ENCODE results near the gene PIK3R1. TPM values are rescaled to one million over a fixed set of nuclear protein-coding genes. Genes with fewer than 3 reads are reported as not detected.

PIK3R1 gene
- total RNA-seq, 1 experiment from 2014 or later: 11.3 TPM

GRCh38 chr5:68298479-68298878 is 82.9 kb downstream of the PIK3R1 start:
- Mint-ChIP-seq H3K4me3 (no peak overlapping the region), H3K27ac (no peak overlapping the region), H3K27me3 (ENCODE audit: low read depth) (no peaks in the 10 kb centered on the region), H3K36me3 (ENCODE audit: insufficient read depth in 1 of 3, low read depth in 3 of 3) (peaks cover 22 to 38% (median 31%) of the 10 kb centered on the region in 3 experiments), H3K4me1 (peaks cover 8 to 12% of the 10 kb centered on the region in 2 experiments), H3K9me3 (no peaks in the 10 kb centered on the region)
- Histone ChIP-seq H2AK5ac (ENCODE audit: insufficient read length, low read length) (no peak overlapping the region), H2AFZ (ENCODE audit: low read length) (no peak overlapping the region), H3K4ac (ENCODE audit: low read depth, low read length) (no peak overlapping the region), H2BK12ac (ENCODE audit: insufficient read length, low read depth, low read length) (no peak overlapping the region), H2BK5ac (ENCODE audit: insufficient read length, low read length) (no peak overlapping the region), H3K4me1 (ENCODE audit: insufficient read depth, low read length) (no peaks in the 10 kb centered on the region), H3K27ac (ENCODE audit: insufficient read length, low read depth, low read length) (no peak overlapping the region), H3K56ac (ENCODE audit: insufficient read length, low read depth, low read length) (no peak overlapping the region), H3K79me2 (ENCODE audit: insufficient read depth, low read length) (no peaks in the 10 kb centered on the region), H4K8ac (replicated peaks; ENCODE audit: insufficient read length, low read depth, low read length) (no peak overlapping the region), H4K20me1 (ENCODE audit: control insufficient read depth, insufficient read depth, insufficient read length) (no peaks in the 10 kb centered on the region), H3K23ac (ENCODE audit: insufficient read length, low read depth, low read length) (no peak overlapping the region), H2BK120ac (ENCODE audit: low read depth, low read length, poor library complexity, severe bottlenecking) (no peak overlapping the region), H3K14ac (ENCODE audit: insufficient read depth, low read length) (no peak overlapping the region), H2BK20ac (ENCODE audit: low read depth, low read length, poor library complexity, severe bottlenecking) (no peak overlapping the region), H2BK15ac (ENCODE audit: low read depth, low read length) (no peak overlapping the region), H3K27me3 (ENCODE audit: insufficient read depth, low read length) (no peaks in the 10 kb centered on the region), H3T11ph (ENCODE audit: low read length) (no peak overlapping the region), H3K4me2 (ENCODE audit: insufficient read depth, insufficient read length, low read length) (no peak overlapping the region), H4K5ac (ENCODE audit: insufficient read length, low read depth, low read length) (no peak overlapping the region), H3K79me1 (ENCODE audit: insufficient read depth, low read depth, low read length, poor library complexity, severe bottlenecking) (no peaks in the 10 kb centered on the region), H3K9ac (ENCODE audit: extremely low read depth, insufficient read length, low read length) (no peak overlapping the region), H3K9me3 (ENCODE audit: control insufficient read depth, low read depth, low read length) (no peaks in the 10 kb centered on the region), H3K23me2 (ENCODE audit: insufficient read length, low read depth, low read length, poor library complexity, severe bottlenecking) (no peaks in the 10 kb centered on the region), H4K91ac (ENCODE audit: insufficient read length, low read depth, low read length) (no peak overlapping the region), H3K18ac (ENCODE audit: insufficient read length, low read depth, low read length) (no peak overlapping the region)
- no peak for TF ChIP-seq CTCF (conservative IDR thresholded peaks at IDR 0.05)
- DNase-seq: no peak
- no CpG with 5 or more reads among the region's 2 CpGs for WGBS (ENCODE audit: extremely low coverage, insufficient read length, low lambda C conversion rate)

Measured in H9 (cell line).